Amniotic epithelial cell (primary cell): ENCODE data around the gene CHRDL2.

Source experiments
- DNase-seq: peaks from one replicate; pipeline ENCODE4 v3.0.0-alpha.2; 2010; ENCODE audit warnings: low read depth

CHRDL2 gene

GRCh38 chr11:74685338-74685737, 45.9 kb downstream of the CHRDL2 start:
- no peak for DNase-seq

- DNase-seq: no peak
Measured at GRCh38 chr11:74684661-74685060, 46.6 kb downstream of the CHRDL2 start.

- DNase-seq: no peak
Measured at GRCh38 chr11:74683941-74684481, 47.2 kb downstream of the CHRDL2 start.

- DNase-seq: no peak
Measured at GRCh38 chr11:74683279-74683871, 47.9 kb downstream of the CHRDL2 start.

GRCh38 chr11:74682731-74683278, 48.4 kb downstream of the CHRDL2 start:
- DNase-seq: no peak

- no peak for DNase-seq
Measured at GRCh38 chr11:74681686-74682651, 49.3 kb downstream of the CHRDL2 start.

GRCh38 chr11:74680703-74681531, 50.3 kb downstream of the CHRDL2 start:
- no peak for DNase-seq

GRCh38 chr11:74680035-74680671, 51.1 kb downstream of the CHRDL2 start:
- peak; percentile 44 for DNase-seq

- DNase-seq: no peak
Measured at GRCh38 chr11:74679513-74679865, 51.7 kb downstream of the CHRDL2 start.

- DNase-seq: no peak
Measured at GRCh38 chr11:74678591-74679512, 52.4 kb downstream of the CHRDL2 start.

- DNase-seq: no peak
Measured at GRCh38 chr11:74678041-74678440, 53.2 kb downstream of the CHRDL2 start.

GRCh38 chr11:74677131-74677530, 54.1 kb downstream of the CHRDL2 start:
- peak; percentile 40 for DNase-seq

GRCh38 chr11:74676596-74676995, 54.6 kb downstream of the CHRDL2 start:
- no peak for DNase-seq

GRCh38 chr11:74675761-74676160, 55.5 kb downstream of the CHRDL2 start:
- DNase-seq: no peak

- no peak for DNase-seq
Measured at GRCh38 chr11:74673693-74674360, 57.4 kb downstream of the CHRDL2 start.

GRCh38 chr11:74672956-74673692, 58.1 kb downstream of the CHRDL2 start:
- DNase-seq: peak; percentile 99

- peak; percentile 33 for DNase-seq
Measured at GRCh38 chr11:74672332-74672955, 58.8 kb downstream of the CHRDL2 start.

- peak; percentile 76 for DNase-seq
Measured at GRCh38 chr11:74671520-74672196, 59.6 kb downstream of the CHRDL2 start.
